Retinal pigment epithelial cell (primary cell): Measurements from ENCODE around the gene GTPBP1.

Experiments used
- DNase-seq: peaks from one replicate; pipeline ENCODE4 v3.0.0-alpha.2; 2010; ENCODE audit warnings: low read depth
- H3K4me3 ChIP-seq: 2 replicates; pipeline ENCODE4 v1.5.1; 2011; ENCODE audit warnings: mild to moderate bottlenecking, low read length, control low read depth, moderate library complexity
- CTCF ChIP-seq: conservative IDR thresholded peaks from 2 replicates; pipeline ENCODE4 v1.5.1; 2011; ENCODE audit warnings: low read depth, low read length, control low read depth, inconsistent platforms

Gene GTPBP1

GRCh38 chr22:38710866-38711265 lies 5.1 kb downstream of the GTPBP1 start:
- TF ChIP-seq CTCF: no peak
- no peak overlapping the region for H3K4me3 ChIP-seq
- DNase-seq: no peak

GRCh38 chr22:38712486-38713207 lies 6.9 kb downstream of the GTPBP1 start:
- TF ChIP-seq CTCF: no peak
- H3K4me3 ChIP-seq: no peak overlapping the region
- no peak for DNase-seq

GRCh38 chr22:38713921-38714320 lies 8.2 kb downstream of the GTPBP1 start:
- no peak for TF ChIP-seq CTCF
- DNase-seq: no peak
- no peak overlapping the region for H3K4me3 ChIP-seq

GRCh38 chr22:38715176-38715764 lies 9.5 kb downstream of the GTPBP1 start:
- H3K4me3 ChIP-seq: no peak overlapping the region
- no peak for TF ChIP-seq CTCF
- no peak for DNase-seq

GRCh38 chr22:38715852-38716251 lies 10.1 kb downstream of the GTPBP1 start:
- TF ChIP-seq CTCF: no peak
- DNase-seq: no peak
- H3K4me3 ChIP-seq: no peak overlapping the region

- DNase-seq: no peak
- TF ChIP-seq CTCF: no peak
- H3K4me3 ChIP-seq: no peak overlapping the region
Measured at GRCh38 chr22:38716271-38716670, 10.5 kb downstream of the GTPBP1 start.

- no peak for DNase-seq
- TF ChIP-seq CTCF: no peak
- H3K4me3 ChIP-seq: no peak overlapping the region
Measured at GRCh38 chr22:38716826-38717225, 11.1 kb downstream of the GTPBP1 start.
